HG03469 (cell line): Measurements from ENCODE around the gene SLC7A7.
"Not testable (repeated sequence)": the region's sequence is repeated elsewhere in the genome, so short reads cannot be mapped to it uniquely, and the experiment has no call there.

Experiments used
- ATAC-seq: cut with Tn5 transposase; IDR thresholded peaks from one replicate; pipeline ENCODE4 v1.9.1; 2021; ENCODE audit warnings: mild to moderate bottlenecking, moderate library complexity, moderate number of reproducible peaks; ENCODE audit not compliant: unreplicated experiment

Gene SLC7A7

DNA sequence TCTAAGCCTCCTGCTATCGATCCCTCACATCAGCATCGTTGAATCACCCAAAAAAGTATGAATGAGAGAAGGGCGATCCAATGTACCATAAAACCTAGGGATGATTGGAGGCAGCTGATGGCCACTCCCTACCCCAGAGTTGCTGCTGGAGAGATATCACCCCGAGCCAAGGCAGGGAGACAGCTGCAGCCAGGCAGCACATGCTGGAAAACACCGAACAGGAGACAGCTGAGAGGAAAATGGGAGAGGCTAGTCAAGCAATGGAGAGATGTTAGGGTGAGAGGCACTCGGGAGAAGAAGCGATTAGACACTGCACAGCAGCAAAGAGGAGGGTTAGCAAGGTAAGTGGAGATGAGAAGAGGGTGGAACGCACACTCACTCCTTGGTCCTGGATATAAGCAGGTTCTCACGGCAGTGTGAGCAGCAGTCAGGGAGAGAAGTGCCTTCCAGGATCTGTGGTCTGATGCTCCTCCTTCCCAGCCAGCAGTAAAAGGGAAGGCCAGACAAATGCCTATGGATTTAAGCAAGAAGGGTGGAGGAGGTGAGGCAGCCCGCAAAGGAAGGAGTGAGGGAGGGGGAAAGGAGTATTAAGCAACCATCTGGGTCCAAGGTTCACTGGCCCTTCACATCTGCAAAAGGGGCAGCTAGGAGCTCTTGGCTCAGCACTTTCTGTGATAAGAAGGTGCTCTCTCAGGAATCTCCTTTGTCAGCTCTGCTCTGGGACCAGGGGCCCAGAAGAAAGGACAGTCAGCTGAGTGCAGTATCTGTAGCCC is at the start of gene SLC7A7:
Gene SLC7A7, minus strand, starts transcription at position 495 of the 773 bp plus-strand sequence. CDS start 2,037 bp downstream, outside the sequence.
- no peak for ATAC-seq

DNA sequence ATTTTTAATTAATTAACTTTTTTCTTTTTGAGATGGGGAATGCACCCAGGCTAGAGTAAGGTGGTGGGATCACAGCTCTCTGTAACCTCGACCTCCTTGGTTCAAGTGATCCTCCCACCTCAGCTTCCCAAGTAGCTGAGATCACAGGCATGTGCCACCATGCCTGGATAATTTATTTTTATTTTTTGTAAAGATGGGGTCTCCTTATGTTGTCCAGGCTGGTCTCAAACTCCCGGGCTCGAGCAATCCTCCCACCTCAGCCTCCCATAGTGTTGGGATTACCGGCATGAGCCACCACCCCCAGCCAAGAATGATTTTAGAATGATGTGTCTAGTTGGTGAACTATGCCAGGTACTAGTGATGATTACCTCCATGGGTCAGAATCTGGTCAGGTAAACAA is 49.7 kb upstream of the SLC7A7 start:
- no peak for ATAC-seq

DNA sequence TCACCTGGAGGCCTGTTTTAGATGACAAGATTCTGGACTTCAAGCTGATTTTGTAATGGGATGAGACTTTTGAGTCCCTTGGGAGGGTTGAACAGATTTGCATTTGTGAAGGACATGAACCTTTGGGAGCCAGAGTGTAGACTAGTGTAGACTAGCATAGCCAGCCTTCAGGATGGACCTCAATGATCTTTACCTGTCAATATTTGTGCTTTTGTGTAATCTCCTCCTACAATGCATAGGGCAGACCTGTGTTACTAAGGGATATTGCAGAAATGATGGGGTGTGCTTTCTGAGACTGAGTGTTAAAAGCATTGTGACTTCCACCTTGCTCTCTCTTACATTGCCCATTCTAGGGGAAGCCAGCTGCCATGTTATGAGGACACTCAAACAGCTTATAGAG is 46.4 kb upstream of the SLC7A7 start:
- ATAC-seq: no peak

DNA sequence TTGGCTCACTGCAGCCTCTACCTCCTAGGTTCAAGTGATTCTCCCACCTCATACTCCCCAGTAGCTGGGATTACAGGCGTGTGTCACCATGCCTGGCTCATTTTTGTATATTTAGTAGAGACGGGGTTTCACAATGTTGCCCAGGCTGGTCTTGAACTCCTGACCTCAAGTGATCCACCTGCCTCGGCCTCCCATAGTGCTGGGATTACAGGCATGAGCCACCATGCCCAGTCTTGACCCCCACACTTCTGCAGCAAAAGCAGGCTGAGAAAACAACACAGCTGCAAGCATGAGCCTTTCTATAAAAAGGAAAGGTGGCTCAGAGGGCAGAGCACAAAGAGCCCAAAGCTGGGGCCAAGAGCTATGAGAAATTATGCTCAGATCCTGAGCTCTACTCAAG is 45.1 kb upstream of the SLC7A7 start:
- not testable (repeated sequence) for ATAC-seq

DNA sequence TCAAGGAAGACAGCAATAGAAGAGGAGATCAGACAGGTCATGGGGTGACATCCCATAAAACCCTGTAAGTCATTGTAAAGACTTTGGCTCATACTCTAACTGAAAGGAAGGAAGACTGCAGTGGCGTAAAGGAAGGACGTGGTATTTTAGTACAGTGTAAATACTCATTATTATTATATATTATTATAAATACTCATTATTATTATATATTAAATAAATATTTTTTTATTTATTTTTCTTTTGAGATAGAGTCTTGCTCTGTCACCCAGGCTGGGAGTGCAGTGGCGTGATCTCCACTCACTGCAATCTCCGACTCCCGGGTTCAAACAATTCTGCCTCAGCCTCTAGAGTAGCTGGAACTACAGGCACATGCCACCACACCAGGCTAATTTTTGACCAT is 41.2 kb upstream of the SLC7A7 start:
- no peak for ATAC-seq

DNA sequence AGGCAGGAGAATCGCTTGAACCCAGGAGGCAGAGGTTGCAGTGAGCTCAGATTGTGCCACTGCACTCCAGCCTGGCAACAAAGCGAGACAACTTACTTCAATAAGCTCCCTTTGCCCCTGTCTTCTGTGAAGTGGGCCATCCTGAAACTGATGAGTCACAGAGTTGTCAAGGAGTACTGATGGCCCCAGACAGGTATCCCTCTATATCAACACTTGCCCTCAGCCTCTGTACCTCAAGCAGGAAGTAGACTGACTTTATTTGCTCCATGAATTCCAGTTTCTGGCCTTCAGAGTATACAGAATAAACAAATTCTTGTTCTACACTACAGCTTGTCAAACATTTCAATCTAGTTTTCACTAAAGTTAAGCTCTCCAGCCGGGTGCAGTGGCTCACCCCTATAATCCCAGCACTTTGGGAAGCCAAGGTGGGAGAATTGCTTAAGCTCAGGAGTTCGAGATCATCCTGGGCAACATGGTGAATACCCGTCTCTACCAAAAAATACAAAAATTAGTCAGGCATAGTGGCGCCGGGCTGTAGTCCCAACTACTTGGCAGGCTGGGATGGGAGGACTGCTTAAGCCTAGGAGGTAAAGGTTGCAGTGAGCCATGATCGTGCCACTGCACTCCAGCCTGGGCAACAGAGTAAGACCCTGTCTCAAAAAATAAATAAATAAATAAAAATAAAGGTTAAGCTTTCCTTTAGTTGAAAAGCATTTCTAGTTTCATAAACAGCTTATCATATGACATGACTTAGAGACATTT is 39.9 kb upstream of the SLC7A7 start:
- no peak for ATAC-seq

DNA sequence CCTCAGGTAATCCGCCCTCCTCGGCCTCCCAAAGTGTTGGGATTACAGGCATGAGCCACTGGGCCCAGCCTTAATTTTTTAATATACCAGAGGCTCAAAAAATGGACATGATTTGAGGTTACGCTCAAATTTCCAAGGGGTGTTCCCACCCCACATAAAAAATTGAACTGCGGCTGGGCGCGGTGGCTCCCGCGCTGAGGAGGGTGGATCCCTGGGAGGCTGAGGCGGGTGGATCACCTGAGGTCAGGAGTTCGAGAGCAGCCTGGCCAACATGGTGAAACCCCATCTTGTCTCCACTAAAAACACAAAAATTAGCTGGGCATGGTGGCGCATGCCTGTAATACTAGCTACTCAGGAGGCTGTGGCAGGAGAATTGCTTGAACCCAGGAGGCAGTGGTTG is 39.1 kb upstream of the SLC7A7 start:
- ATAC-seq: not testable (repeated sequence)

DNA sequence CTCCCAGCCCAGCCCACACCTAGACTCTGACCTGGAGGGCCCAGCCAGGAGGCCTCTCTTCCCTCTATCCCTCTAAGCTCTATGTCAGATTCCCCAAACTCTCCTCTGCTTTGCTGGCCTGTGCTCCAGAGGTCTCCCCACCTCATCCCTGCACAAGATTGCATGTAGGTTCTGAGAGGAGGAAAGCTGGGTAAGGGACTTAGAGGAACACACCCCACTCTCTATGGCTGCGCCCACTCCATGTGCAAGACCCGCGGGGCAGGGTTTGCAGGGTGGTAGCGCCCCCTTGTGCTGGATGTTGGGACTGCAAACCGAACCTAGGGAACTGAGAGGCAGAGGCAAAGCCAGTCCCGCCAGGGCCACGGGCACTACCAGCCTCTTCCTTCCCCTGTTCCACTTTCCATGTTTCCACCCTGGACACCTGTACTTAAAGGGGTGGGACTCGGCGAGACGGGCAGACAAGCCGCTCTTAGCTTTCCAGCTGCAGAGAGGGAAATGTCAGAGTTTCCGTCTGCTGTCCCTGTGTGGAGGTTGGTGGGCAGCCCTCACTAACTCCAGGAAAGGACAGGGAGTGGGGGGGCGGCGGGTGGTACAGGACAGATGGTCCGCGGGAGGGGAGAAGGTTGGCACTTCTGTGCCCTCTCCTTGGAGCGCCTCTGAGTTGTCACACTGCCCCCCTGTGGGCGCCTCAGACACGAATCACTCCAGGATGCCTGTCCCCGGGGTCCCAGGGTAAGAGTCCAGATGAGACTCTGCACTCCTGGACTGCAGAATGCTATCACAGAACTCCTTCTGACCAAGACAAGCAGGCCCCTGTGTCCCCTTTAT is 37.9 kb upstream of the SLC7A7 start:
- no peak for ATAC-seq

DNA sequence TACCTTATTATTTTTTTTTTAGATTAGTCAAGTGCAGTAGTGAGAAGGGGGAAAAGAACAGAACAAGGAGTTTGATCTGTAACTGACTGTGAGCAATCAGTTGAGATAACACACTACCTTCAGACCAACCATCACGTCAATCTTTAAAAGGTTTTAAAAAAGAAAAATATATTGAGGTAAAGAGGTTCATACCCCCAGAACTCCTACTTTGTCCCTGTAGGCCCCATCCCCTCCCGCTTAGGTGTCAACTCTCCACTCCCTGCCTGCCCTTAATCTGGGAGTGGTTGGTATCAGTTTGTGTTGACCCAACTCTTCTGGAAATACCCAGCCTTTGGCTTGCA is 37.3 kb upstream of the SLC7A7 start:
- no peak for ATAC-seq

DNA sequence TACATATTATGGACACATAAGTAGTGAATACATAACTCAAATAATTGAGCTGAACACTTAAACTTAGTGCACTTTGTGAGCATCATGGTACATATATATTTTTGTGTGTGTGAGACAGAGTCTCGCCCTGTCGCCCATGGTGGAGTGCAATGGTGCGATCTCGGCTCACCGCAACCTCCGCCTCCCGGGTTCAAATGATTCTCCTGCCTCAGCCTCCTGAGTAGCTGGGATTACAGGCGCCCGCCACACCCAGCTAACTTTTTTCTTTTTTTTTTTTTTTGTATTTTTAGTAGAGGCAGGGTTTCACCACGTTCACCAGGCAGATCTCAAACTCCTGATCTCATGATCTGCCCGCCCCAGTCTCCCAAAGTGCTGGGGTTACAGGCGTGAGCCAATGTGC is 36.9 kb upstream of the SLC7A7 start:
- not testable (repeated sequence) for ATAC-seq

DNA sequence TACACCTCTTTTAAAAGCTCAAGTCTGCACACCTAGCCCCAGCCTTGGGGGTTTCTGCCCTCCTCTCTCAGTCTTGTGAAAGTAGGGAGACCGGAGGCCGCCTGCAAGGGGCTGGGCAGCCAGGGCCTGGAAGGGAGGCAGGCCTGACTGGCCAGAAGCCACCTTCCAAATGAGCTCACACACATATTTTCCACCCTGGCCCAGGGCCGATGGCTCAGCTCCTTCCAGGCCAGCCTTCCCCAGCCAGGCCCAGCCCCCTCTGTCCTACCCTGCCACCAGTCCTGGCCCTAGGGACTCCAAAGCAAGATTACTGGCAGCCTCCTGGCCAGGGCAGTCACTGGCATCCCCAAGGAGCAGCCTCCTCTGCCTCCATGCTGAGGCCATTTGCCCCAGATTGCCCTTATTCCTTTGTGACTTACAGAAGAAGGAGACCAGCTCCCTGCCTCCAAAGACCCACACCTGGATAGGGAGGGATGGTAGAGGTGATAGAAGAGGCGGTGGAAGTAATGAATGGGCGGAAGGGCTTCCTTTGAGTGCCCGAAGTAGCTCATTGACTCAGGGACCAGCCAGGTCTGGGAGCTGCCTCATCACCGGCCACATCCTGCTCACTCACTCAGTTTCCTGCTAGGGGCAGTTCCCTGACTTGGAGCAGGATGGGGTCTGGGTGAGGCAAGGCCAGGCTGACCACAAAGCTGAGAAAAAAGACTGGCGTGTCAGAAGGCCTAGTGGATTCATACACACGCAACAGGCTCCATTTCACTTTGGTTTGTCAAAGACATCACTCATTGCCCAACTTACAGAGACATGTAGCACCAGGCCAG is 35.9 kb upstream of the SLC7A7 start:
- no peak for ATAC-seq

DNA sequence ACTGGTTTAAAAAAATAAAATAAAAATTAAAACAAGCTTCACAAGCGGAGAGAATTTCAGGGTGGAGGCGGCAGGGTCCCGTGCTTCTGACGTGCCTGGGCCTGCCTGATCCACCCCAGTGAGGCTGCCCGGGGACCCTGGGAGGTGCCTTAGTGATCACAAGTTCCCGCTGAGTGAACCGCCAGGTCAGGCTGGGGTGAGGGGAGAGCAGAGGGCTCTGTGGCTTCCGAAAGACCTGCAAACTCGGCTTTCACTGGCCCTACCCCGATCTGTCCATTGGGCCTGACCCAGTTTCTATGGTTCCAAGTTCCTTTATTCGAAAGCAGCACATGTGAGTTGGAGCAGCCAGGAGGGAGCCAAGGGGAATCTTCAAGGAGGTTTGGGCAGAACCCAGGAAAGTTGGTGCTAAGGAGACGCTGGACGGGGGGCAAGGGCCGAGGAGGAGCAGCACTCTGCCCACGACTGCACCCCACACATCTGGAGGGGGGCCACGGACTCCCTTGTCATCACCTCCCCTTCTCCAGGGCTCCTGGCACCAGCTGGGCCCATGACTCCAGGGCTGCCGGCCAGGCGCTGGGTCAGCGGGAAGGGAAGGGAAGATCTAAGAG is 34.1 kb upstream of the SLC7A7 start:
- no peak for ATAC-seq

DNA sequence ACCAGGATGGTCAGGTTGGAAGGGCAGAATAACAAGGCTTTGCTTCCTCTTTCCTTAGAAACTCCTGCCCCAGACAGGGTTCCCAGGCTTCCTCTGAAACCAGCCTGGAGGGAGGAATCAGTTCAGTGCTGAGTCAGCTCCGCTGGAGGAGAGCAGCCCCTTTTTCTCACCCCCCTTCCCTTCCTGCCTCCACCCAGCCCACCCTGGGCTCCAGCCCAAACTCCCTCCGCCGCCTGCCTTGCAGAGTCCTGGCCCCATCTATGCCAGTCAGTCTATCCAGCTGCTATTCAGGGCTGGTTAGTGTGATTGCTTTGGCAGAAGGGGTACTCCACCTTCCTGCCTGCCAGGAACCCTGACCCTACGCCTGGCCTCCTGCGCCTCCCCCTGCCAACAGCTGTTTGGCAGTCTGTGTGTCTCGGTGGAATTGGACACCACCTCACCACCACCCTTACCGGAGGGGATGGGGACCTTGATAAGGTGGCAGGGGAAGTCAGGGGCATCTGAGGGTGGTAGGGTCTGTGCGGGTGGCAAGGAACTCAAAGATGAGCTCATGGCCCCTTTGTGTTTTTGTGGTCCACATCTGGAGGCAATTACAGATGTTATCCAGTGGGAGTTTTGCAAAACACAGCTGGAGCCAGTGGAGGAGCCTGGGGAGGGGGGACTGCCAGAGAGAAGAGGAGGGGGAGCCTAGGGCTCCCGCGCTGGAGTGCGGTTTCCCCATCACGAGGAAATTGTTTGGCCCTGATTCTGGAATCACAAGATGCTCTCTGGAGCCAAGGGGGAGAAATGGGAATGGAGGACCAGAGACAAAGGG is 33.3 kb upstream of the SLC7A7 start:
- ATAC-seq: no peak

DNA sequence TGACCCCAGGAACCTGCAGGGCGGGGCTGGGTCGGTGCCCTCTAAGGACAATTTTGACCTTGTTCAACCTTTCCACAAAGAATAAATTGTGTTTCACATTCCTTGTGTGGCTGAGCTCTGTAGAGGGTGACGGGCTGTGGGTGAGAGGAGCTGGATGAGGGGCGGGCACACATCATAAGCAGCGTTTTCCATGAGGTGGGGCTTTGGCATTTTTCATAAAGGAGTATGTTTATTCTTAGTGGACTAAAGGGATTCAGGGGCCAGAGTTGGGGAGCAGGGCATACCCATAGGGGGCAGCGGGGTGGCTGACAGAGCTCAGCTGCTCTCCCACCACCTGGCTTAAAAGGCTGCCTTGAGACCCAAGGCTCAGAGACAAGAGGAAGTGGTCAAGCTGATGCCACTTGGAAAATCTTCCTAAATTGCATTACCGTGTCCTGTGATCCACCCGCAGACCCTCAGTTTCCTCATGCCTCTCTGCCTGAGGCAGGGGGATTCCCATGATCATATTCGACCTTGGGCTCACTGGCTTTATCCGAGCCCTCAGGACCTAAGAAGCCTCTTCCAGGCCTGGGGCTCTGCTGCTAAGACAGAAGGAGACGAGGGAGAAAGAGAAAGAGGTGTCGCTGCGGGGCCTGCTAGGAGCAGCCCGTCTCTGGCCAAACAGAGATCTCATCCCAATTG is 32.6 kb upstream of the SLC7A7 start:
- no peak for ATAC-seq

DNA sequence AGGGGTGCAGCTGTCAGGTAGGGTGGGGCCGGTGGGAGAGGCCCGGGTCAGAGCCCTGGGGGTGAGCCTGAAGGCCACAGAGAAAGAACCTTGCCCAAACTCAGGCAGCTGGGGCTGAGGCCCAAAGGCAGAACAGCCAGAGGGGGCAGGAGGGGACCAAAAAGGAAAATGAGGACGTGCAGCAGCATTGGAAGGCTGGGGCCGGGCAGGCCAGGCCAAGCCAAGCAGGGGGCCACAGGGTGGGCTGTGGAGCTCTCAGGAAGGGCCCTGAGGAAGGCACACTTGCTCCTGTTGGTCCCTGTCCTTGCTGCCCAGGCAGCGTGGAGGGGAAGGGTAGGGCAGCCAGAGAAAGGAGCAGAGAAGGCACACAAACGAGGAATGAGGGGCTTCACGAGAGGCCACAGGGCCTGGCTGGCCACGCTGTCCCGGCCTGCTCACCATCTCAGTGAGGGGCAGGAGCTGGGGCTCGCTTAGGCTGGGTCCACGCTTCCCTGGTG is 31.6 kb upstream of the SLC7A7 start:
- no peak for ATAC-seq

DNA sequence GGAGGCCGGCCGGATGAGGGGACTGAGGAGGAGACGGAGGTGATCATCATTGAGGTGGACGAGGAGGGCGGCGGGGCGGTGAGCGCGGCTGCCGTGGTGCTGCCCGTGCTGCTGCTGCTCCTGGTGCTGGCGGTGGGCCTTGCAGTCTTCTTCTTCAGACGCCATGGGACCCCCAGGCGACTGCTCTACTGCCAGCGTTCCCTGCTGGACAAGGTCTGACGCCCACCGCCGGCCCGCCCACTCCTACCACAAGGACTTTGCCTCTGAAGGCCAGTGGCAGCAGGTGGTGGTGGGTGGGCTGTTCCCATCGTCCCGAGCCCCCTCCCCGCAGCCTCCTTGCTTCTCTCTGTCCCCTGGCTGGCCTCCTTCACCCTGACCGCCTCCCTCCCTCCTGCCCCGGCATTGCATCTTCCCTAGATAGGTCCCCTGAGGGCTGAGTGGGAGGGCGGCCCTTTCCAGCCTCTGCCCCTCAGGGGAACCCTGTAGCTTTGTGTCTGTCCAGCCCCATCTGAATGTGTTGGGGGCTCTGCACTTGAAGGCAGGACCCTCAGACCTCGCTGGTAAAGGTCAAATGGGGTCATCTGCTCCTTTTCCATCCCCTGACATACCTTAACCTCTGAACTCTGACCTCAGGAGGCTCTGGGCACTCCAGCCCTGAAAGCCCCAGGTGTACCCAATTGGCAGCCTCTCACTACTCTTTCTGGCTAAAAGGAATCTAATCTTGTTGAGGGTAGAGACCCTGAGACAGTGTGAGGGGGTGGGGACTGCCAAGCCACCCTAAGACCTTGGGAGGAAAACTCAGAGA is 30.8 kb upstream of the SLC7A7 start:
- ATAC-seq: no peak

DNA sequence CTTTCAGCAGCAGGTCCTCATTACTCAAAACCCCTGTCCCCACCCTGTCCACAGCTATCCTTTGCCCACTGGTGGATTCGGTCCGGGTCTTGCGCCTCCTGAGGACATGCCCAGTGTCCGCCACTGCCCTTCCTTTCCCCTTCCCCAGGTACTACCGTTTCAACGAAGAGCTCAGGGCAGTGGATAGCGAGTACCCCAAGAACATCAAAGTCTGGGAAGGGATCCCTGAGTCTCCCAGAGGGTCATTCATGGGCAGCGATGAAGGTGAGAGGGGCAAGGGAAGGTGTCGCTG is 29.8 kb upstream of the SLC7A7 start:
- ATAC-seq: no peak
